GM21515 (cell line): ENCODE results near the gene BEND6.

Source experiments
- ATAC-seq: cut with Tn5 transposase; IDR thresholded peaks from one replicate; pipeline ENCODE4 v1.9.1; 2021; ENCODE audit not compliant: unreplicated experiment

The BEND6 gene

GRCh38 chr6:56954403-56955170, at the start of gene BEND6:
BEND6 (plus strand) TSS chr6:56955107; CDS start chr6:56981811, 26,704 bp downstream.
- ATAC-seq = peak; percentile 36

DNA sequence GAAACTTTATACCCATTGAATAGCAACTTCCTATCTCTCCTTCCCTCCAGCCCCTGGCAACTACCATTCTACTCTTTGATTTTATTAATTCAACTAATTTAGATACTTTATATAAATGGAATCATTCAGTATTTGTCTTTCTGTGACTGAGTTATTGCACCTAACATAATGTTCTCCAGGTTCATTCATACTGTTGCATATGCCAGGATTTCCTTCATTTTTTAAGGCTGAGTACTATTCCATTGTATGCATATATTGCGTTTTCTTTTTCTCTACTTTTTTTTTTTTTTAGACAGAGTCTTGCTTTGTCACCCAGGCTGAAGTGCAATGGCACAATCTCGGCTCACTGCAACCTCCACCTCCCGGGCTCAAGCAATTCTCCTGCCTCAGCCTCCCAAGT, 49.5 kb upstream of the BEND6 start:
- no peak for ATAC-seq

GRCh38 chr6:56906752-56907151, 48.2 kb upstream of the BEND6 start:
- no peak for ATAC-seq

GRCh38 chr6:56909115-56909907, 45.6 kb upstream of the BEND6 start:
- no peak for ATAC-seq

DNA sequence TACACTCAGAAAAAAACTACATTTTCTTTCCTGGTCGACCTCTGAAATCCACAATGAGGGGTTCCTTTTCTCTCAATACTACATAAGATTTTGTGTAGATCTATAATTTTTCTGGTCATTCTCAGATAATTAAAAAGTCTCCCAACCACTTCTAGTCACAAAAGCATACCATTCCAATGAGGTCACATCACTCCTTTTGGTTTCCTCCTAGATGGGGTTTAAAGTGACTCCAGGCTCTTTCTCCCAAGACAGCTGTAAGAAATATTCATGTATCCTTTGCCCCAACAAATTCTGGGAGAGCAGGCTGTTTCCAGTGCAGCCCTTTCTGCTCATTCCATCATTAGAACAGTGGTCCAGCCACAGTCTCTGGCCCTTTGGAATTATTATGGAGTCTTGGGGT, 43.1 kb upstream of the BEND6 start:
- no peak for ATAC-seq

GRCh38 chr6:56913285-56914074, 41.4 kb upstream of the BEND6 start:
- no peak for ATAC-seq

DNA sequence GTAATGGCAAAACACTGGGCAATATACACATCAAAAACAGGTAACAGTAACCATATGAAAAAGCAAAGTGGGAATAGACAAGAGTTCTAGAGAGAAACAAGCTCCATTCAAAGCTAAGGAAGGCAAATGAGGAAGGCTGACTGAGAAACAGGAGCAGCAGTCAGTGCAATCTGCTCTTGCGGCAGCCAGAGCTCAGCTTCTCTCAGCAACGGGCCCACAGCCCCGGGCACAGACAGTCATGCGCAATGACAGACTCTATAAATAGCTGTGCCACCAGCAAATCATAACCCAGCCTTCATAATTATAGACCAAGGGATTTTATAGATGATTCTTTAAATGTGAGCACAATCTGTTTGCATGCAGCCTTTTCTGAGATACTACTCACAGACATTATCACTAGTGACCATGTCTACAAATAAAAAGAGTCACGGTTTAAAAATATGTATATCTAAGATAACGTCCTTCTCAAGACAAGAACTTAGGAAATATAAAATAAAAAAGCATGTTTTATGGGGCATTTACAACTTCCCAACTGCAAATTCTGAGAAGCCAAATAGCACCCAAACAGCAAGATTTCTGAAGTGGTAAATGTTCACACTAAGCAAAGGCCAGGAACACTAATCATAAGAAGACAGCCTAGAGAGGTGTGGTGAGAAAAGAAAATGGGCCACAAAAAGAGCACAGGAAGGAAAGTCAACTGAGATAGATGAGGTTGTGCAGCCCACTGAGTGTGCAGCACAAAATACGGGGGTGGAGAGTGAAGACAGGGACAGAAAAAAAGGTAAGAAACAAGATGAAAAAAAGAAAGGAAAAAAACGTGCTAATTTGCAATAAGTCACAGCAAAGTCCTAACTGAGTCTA, 39.9 kb upstream of the BEND6 start:
- no peak for ATAC-seq

DNA sequence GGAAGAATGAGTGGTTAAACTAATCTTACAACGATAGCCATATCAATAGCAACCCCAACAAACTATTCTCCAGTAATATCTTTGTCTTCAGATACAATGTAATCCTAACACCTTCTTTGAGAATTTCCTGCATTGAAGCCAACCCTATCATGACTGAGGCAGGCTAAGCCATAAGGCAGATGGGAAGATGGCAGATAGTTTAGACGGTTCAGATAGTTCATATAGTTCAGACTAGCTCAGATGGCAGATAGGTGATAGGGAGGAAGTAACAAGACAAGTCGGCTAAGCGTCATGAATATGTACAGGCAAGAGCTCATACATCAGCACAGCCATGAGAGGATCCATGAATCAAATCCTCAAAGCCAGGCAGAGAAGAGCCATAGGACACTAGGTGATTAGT, 39.1 kb upstream of the BEND6 start:
- no peak for ATAC-seq

- ATAC-seq = no peak
Observed at GRCh38 chr6:56916849-56917551, 37.9 kb upstream of the BEND6 start.

DNA sequence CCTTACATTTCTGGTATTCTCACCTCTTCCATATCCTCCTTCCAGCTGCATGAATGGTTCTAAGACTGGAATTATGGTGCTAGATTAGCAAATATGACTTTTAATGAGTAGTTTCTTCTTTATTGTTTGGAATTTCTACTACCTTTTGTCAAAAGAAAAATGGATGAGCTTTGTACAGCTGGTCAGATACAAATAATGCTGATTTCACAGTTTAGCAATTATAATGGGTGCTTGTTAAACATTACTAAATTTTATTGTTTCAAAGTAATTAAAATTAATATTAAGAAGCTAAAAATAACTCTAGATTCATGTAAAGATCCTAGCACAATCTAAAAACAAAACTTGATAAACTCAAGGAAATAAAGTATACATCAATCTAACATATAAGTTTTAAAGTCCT, 32.3 kb upstream of the BEND6 start:
- no peak for ATAC-seq

- ATAC-seq = no peak
Observed at GRCh38 chr6:56923565-56923964, 31.3 kb upstream of the BEND6 start.

GRCh38 chr6:56927538-56928453, 27.1 kb upstream of the BEND6 start:
- ATAC-seq = no peak

DNA sequence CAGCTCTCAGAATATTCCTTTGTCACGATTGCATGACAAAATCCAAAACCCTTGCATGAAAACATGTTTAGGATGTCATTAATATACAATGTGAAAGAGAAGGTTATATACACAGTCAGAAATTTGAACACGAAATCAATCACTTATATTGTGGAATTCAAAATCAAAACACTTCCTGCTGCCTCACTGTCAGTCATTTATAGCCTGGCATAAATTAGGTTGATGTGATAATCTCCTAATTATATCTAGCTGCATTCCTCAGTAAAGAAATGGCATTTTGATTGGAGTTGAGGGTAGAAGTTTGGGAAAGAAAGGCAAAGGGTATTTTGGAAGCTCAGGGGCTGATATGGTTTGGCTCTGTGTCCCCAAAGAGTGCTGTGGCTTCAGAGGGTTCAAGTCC, 24.1 kb upstream of the BEND6 start:
- no peak for ATAC-seq

- ATAC-seq = no peak
Observed at GRCh38 chr6:56932910-56933477, 21.9 kb upstream of the BEND6 start.

- no peak for ATAC-seq
Observed at GRCh38 chr6:56933650-56934049, 21.3 kb upstream of the BEND6 start.

- no peak for ATAC-seq
Observed at GRCh38 chr6:56934876-56935275, 20.0 kb upstream of the BEND6 start.

DNA sequence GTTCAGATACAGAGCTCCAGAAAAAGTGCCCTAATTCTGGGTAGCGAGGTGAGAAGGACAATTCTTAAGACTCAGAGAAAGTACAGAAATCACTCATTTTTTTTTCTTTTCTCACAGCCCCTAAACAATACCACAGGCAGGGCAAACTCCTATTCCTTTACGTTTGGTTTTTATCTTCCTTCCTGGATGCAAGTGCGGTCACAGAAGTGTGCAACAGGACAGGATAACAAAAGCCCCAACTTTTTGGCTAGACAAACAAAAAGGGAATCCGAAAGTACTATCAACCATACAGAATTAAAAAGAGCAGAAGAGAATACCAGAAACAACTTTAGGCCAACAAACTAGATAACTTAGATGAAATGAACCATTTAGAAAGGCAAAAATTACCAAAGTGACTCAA, 18.4 kb upstream of the BEND6 start:
- no peak for ATAC-seq

- no peak for ATAC-seq
Observed at GRCh38 chr6:56938649-56939191, 16.2 kb upstream of the BEND6 start.
